Mesenchymal stem cell (in vitro differentiated cells and primary cell): ENCODE results near the gene SAMD4B.
A peak's percentile ranks its signal among the peaks of the same experiment; 100 is the strongest.

Experiments used
- DNase-seq: peaks from one replicate; pipeline ENCODE4 v3.0.0-alpha.2; 2013
- H2AFZ ChIP-seq: one replicate; pipeline ENCODE4 v1.6.1; 2013; ENCODE audit warnings: low read depth, mild to moderate bottlenecking, control low read depth, inconsistent platforms, low read length, moderate library complexity
- H2AK5ac ChIP-seq: 2 replicates; pipeline ENCODE4 v1.6.1; 2013; ENCODE audit warnings: low read length, moderate library complexity, mild to moderate bottlenecking, inconsistent platforms; ENCODE audit not compliant: severe bottlenecking
- H2BK120ac ChIP-seq: one replicate; pipeline ENCODE4 v1.6.1; 2013; ENCODE audit warnings: low read depth, mild to moderate bottlenecking, inconsistent platforms, low read length, moderate library complexity
- H2BK12ac ChIP-seq, 2 experiments: one replicate each; pipeline ENCODE4 v1.6.1; 2013; ENCODE audit warnings: inconsistent platforms in 2 of 2, low read length in 2 of 2, mild to moderate bottlenecking in 2 of 2, moderate library complexity in 2 of 2, control low read depth in 1 of 2
- H2BK15ac ChIP-seq: one replicate; pipeline ENCODE4 v1.6.1; 2013; ENCODE audit warnings: mild to moderate bottlenecking, low read depth, inconsistent platforms; ENCODE audit not compliant: poor library complexity, severe bottlenecking
- H2BK5ac ChIP-seq: 2 replicates; pipeline ENCODE4 v1.6.1; 2013; ENCODE audit warnings: low read depth, mild to moderate bottlenecking, low read length, control low read depth, inconsistent platforms; ENCODE audit not compliant: poor library complexity, severe bottlenecking
- H3K14ac ChIP-seq, 2 experiments: one replicate each; pipeline ENCODE4 v1.6.1; 2013; ENCODE audit warnings: inconsistent platforms in 2 of 2, low read length in 2 of 2, control low read depth in 1 of 2, mild to moderate bottlenecking in 1 of 2, moderate library complexity in 1 of 2
- H3K18ac ChIP-seq, 2 experiments: one replicate each; pipeline ENCODE4 v1.6.1; 2013; ENCODE audit warnings: inconsistent platforms in 2 of 2, low read length in 2 of 2, control low read depth in 1 of 2, low read depth in 1 of 2, mild to moderate bottlenecking in 1 of 2
- H3K23ac ChIP-seq, 2 experiments: one replicate each; pipeline ENCODE4 v1.6.1; 2013; ENCODE audit warnings: inconsistent platforms in 2 of 2, low read length in 2 of 2, mild to moderate bottlenecking in 2 of 2, moderate library complexity in 2 of 2, control low read depth in 1 of 2
- H3K27ac ChIP-seq: 2 replicates; pipeline ENCODE4 v1.5.1; 2013; ENCODE audit warnings: mild to moderate bottlenecking, moderate library complexity, low read length, control low read depth, inconsistent platforms; ENCODE audit not compliant: poor library complexity, severe bottlenecking
- H3K27me3 ChIP-seq, 2 experiments: 2 replicates each; pipeline versions ENCODE4 v1.6.1 to v1.7.0; 2013; ENCODE audit warnings: low read length in 2 of 2, mild to moderate bottlenecking in 2 of 2, moderate library complexity in 2 of 2, control low read depth in 1 of 2, inconsistent platforms in 1 of 2; ENCODE audit not compliant: control insufficient read depth in 1 of 2, insufficient read depth in 1 of 2
- H3K36me3 ChIP-seq, 2 experiments: 2 replicates each; pipeline versions ENCODE4 v1.6.1 to v1.7.0; 2013; ENCODE audit warnings: low read length in 2 of 2, control low read depth in 1 of 2, inconsistent platforms in 1 of 2, low read depth in 1 of 2, mild to moderate bottlenecking in 1 of 2; ENCODE audit not compliant: insufficient read depth in 2 of 2, control insufficient read depth in 1 of 2
- H3K4ac ChIP-seq, 2 experiments: one replicate each; pipeline ENCODE4 v1.6.1; 2013; ENCODE audit warnings: inconsistent platforms in 2 of 2, low read length in 2 of 2, mild to moderate bottlenecking in 2 of 2, moderate library complexity in 2 of 2, control low read depth in 1 of 2, low read depth in 1 of 2
- H3K4me1 ChIP-seq: 2 replicates; pipeline ENCODE4 v1.6.1; 2013; ENCODE audit warnings: low read depth, low read length, control low read depth; ENCODE audit not compliant: control insufficient read depth, insufficient read depth
- H3K4me2 ChIP-seq: 2 replicates; pipeline ENCODE4 v1.6.1; 2013; ENCODE audit warnings: low read length, mild to moderate bottlenecking, inconsistent platforms; ENCODE audit not compliant: poor library complexity, severe bottlenecking
- H3K4me3 ChIP-seq, 2 experiments: 2 replicates each; pipeline versions ENCODE4 v1.5.1 to v1.7.0; 2013; ENCODE audit warnings: low read length in 2 of 2, mild to moderate bottlenecking in 2 of 2, control low read depth in 1 of 2, low read depth in 1 of 2; ENCODE audit not compliant: insufficient read depth in 1 of 2
- H3K79me1 ChIP-seq: replicated peaks from 2 replicates; pipeline ENCODE4 v1.6.1; 2013; ENCODE audit warnings: mild to moderate bottlenecking, control low read depth, low read length, inconsistent platforms; ENCODE audit not compliant: poor library complexity, severe bottlenecking
- H3K9ac ChIP-seq: 2 replicates; pipeline ENCODE4 v1.7.0; 2013; ENCODE audit warnings: mild to moderate bottlenecking, low read length, moderate library complexity
- H3K9me3 ChIP-seq: 2 replicates; pipeline ENCODE4 v1.7.0; 2013; ENCODE audit warnings: mild to moderate bottlenecking, low read length; ENCODE audit not compliant: control insufficient read depth
- H4K8ac ChIP-seq: one replicate; pipeline ENCODE4 v1.6.1; 2013; ENCODE audit warnings: inconsistent platforms, mild to moderate bottlenecking, low read length, moderate library complexity
- H4K91ac ChIP-seq: one replicate; pipeline ENCODE4 v1.6.1; 2013; ENCODE audit warnings: mild to moderate bottlenecking, low read length, inconsistent platforms
- WGBS: methylation state at CpG from one replicate; pipeline ENCODE4 v1.1.7; 2013; ENCODE audit warnings: mixed read lengths; 5-methylcytosine and 5-hydroxymethylcytosine counted together

Gene SAMD4B

DNA sequence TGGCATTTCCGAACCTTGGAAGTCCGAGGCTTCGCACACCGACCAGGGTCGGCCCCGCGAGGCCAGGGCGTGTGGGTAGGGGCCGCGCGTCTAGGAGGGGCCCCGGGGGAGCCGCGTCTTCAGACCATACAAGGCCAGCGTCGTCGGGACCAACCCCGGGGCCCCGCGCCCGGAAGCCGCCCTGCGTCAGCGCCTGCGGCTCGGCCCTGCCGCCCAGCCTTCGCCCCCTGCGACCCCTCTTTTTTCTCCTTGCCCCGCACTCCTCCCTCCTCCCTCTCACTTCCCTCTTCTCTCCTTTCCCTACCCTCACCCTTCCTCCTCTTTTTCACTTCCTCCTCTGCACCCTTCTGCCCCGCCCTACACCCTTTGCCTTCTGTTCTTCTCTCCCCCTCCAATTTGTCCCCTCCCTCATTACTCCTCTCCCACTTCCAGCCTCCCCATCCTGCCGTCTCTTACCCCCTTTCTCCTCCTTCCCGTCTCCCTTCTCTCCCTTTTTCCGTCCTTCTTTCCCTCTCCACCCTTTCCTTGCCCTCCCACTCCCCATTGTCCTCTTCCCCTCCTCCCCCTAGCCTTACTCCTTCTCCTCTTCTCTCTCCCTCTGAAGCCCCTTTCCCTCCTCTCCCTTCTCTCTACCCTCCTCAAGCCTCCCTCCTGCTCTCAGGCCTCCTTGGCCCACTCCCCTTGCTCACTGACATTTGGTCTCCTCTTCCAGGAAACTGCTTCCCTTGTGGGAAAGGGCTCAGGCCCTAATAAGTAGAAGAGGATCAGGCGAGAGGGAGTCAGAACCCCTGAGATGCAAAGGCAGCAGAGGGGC, 68.0 kb downstream of the SAMD4B start:
- DNase-seq, result peak; percentile 84
- WGBS, result 4% methylated on average over 35 of the region's 35 CpGs
- H2AK5ac ChIP-seq, result peak overlapping the region; percentile 90
- peak overlapping the region in 1 of 2 experiments; percentile 53 for H3K14ac ChIP-seq
- H3K4me1 ChIP-seq, result peaks cover 36% of the 10 kb centered on the region
- H3K23ac ChIP-seq, result peak overlapping the region in 1 of 2 experiments; percentile 28
- H2BK12ac ChIP-seq, result peak overlapping the region; percentile 76 to 86
- peak overlapping the region; percentile 76 for H4K91ac ChIP-seq
- peak overlapping the region; percentile 29 for H2BK15ac ChIP-seq
- H3K36me3 ChIP-seq, result peaks cover 15 to 16% of the 10 kb centered on the region in 2 experiments
- no peaks in the 10 kb centered on the region for H3K79me1 ChIP-seq
- H4K8ac ChIP-seq, result peak overlapping the region; percentile 88
- no peaks in the 10 kb centered on the region for H3K9me3 ChIP-seq
- H2BK120ac ChIP-seq, result peak overlapping the region; percentile 86
- H2AFZ ChIP-seq, result no peak overlapping the region
- H3K4me2 ChIP-seq, result peak overlapping the region; percentile 81
- H3K18ac ChIP-seq, result peak overlapping the region; percentile 80 to 86
- peak overlapping the region; percentile 98 for H3K9ac ChIP-seq
- peak overlapping the region; percentile 76 to 81 for H3K4ac ChIP-seq
- peak overlapping the region; percentile 97 for H2BK5ac ChIP-seq
- H3K27ac ChIP-seq, result peak overlapping the region; percentile 78
- H3K27me3 ChIP-seq, result no peaks in the 10 kb centered on the region
- peak overlapping the region; percentile 61 to 76 for H3K4me3 ChIP-seq

DNA sequence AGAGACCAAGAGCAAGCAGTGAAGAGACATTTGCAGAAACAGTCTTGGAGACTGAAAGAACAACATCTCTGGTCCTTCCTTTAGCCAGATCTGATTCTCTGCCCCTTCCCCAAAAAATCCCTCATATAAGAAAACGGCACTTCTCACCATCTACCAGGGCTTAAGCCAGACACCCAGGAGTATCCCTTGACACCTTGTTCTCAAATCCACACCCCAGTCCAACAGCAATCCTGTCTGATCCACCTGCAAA, 68.5 kb downstream of the SAMD4B start:
- Histone ChIP-seq H3K9ac (peak overlapping the region; percentile 98), H3K36me3 (peaks cover 15 to 20% of the 10 kb centered on the region in 2 experiments), H2AFZ (no peak overlapping the region), H3K4me3 (peak overlapping the region in 1 of 2 experiments; percentile 76), H2BK12ac (peak overlapping the region in 1 of 2 experiments; percentile 23), H4K91ac (no peak overlapping the region), H2AK5ac (peak overlapping the region; percentile 64), H3K4me2 (no peak overlapping the region), H2BK15ac (peak overlapping the region; percentile 95), H3K27me3 (no peaks in the 10 kb centered on the region), H3K14ac (no peak overlapping the region), H3K23ac (no peak overlapping the region), H3K9me3 (no peaks in the 10 kb centered on the region), H3K4me1 (peaks cover 42% of the 10 kb centered on the region), H3K79me1 (no peaks in the 10 kb centered on the region), H3K27ac (no peak overlapping the region), H3K18ac (peak overlapping the region in 1 of 2 experiments; percentile 86), H4K8ac (peak overlapping the region; percentile 61), H2BK5ac (no peak overlapping the region), H2BK120ac (peak overlapping the region; percentile 56), H3K4ac (peak overlapping the region in 1 of 2 experiments; percentile 14)
- 80% methylated on average over 1 of the region's 1 CpG for WGBS
- no peak for DNase-seq

DNA sequence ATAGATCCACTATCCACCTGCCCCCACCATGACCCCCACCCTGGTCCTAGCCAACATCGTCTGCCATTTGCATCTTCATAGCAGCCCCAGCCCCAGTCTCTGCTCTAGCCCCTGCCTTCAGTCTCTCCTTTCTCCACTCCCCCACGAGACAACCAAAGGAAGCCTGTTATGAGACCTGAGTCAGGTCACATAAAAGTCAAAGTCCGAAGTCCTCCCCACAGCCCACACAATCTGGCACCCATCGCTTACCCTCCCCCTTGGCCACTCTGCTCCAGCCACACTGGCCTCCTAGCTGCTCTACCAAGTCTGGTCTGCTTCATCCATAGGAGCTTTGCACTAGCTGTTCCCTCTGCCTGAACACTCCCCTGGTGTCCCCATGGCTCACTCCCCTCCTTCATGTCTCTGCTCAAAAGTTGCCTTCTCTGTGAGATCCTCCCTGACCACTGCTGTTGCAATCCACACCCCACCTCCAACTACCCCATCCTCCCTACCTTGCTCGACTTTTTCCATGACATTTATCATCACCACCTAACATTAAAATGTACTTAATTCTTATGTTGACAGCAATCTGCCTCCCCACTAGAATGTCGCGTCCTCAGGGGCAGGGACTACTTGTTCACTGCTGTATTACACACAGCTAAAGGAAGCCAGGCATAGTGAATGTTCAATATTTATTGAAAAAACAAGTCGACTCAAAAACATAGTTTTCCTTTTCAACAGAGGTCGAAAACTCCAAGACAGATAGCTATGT, 69.0 kb downstream of the SAMD4B start:
- H4K91ac ChIP-seq, result peak overlapping the region; percentile 77
- peak overlapping the region; percentile 98 for H3K9ac ChIP-seq
- H3K4ac ChIP-seq, result peak overlapping the region in 1 of 2 experiments; percentile 5
- H2BK5ac ChIP-seq, result no peak overlapping the region
- H3K27me3 ChIP-seq, result no peaks in the 10 kb centered on the region
- peak overlapping the region; percentile 27 for H3K4me2 ChIP-seq
- DNase-seq, result peak; percentile 99
- peak overlapping the region in 1 of 2 experiments; percentile 0 for H3K23ac ChIP-seq
- H2BK15ac ChIP-seq, result peak overlapping the region; percentile 95
- H2BK12ac ChIP-seq, result peak overlapping the region; percentile 32 to 92
- H3K27ac ChIP-seq, result peak overlapping the region; percentile 35
- peak overlapping the region; percentile 72 for H4K8ac ChIP-seq
- H3K9me3 ChIP-seq, result no peaks in the 10 kb centered on the region
- peaks cover 15 to 25% of the 10 kb centered on the region in 2 experiments for H3K36me3 ChIP-seq
- H2BK120ac ChIP-seq, result peak overlapping the region; percentile 56
- peaks cover 43% of the 10 kb centered on the region for H3K4me1 ChIP-seq
- H3K79me1 ChIP-seq, result no peaks in the 10 kb centered on the region
- H2AK5ac ChIP-seq, result peak overlapping the region; percentile 64
- 41% methylated on average over 7 of the region's 9 CpGs for WGBS
- H2AFZ ChIP-seq, result no peak overlapping the region
- H3K14ac ChIP-seq, result peak overlapping the region in 1 of 2 experiments; percentile 37
- peak overlapping the region in 1 of 2 experiments; percentile 76 for H3K4me3 ChIP-seq
- peak overlapping the region; percentile 9 to 84 for H3K18ac ChIP-seq

DNA sequence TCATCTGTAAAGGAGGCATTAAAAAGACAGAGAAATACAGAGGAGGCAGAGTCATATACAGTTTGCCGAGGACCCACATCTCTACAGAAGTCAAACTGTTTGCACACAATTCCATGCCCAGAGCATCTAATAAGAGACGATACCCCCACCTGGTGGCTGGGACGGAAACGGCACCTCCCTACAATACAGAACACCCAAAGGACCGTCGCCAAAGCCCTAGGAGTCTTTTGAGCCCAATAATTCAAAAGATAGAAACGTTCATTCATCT, 69.5 kb downstream of the SAMD4B start:
- no peaks in the 10 kb centered on the region for H3K27me3 ChIP-seq

More for the DNA sequence above, 69.5 kb downstream of the SAMD4B start:
- no peak overlapping the region for H3K18ac ChIP-seq
- peaks cover 3% of the 10 kb centered on the region for H3K79me1 ChIP-seq
- H2AK5ac ChIP-seq, result no peak overlapping the region
- no peak for DNase-seq
- peaks cover 15 to 31% of the 10 kb centered on the region in 2 experiments for H3K36me3 ChIP-seq
- H2BK120ac ChIP-seq, result no peak overlapping the region
- H3K4me1 ChIP-seq, result peaks cover 49% of the 10 kb centered on the region
- no peaks in the 10 kb centered on the region for H3K9me3 ChIP-seq
- H4K8ac ChIP-seq, result no peak overlapping the region
- H2BK5ac ChIP-seq, result no peak overlapping the region
- peak overlapping the region in 1 of 2 experiments; percentile 76 for H3K4me3 ChIP-seq
- H3K23ac ChIP-seq, result no peak overlapping the region
- peak overlapping the region; percentile 58 for H3K27ac ChIP-seq
- H3K4ac ChIP-seq, result no peak overlapping the region
- H2AFZ ChIP-seq, result no peak overlapping the region
- no peak overlapping the region for H2BK15ac ChIP-seq
- no peak overlapping the region for H2BK12ac ChIP-seq
- H4K91ac ChIP-seq, result no peak overlapping the region
- H3K4me2 ChIP-seq, result peak overlapping the region; percentile 19
- peak overlapping the region; percentile 98 for H3K9ac ChIP-seq
- 0% methylated on average over 3 of the region's 7 CpGs for WGBS
- H3K14ac ChIP-seq, result no peak overlapping the region
